Measurements from ENCODE around the gene NTF4. TPM values are rescaled to one million over a fixed set of nuclear protein-coding genes. Genes with fewer than 3 reads are reported as not detected.

NTF4 gene
- total RNA-seq, 1 donor = not detected

DNA sequence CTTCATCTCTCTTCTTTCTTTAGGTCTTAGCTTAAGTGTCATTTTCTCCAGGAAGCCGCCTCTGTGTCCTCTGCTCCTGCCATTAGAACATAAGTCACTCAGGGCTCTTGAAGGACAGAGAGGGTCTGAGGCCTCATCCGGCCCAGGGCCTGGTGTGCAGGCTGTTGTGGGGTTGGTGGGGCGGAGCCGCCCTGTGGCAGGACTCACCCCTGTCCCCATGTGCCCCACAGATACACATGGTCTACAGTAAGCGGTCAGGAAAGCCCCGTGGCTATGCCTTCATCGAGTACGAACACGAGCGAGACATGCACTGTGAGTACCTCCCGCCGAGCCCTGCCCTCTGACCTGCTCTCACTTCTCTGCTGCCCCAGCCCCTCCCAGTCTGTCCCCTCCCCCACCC lies 36.5 kb upstream of the NTF4 start:
- H3K4me3 ChIP-seq (ENCODE audit: insufficient read depth, low read length) = no peak overlapping the region
- H4K20me1 ChIP-seq (ENCODE audit: insufficient read depth, low read length) = peaks cover 47% of the 10 kb centered on the region
- no peaks in the 10 kb centered on the region for H3K4me1 ChIP-seq (ENCODE audit: insufficient read depth, low read length)
- no peak overlapping the region for H2AFZ ChIP-seq (ENCODE audit: low read length)
- peaks cover 56% of the 10 kb centered on the region for H3K79me2 ChIP-seq (ENCODE audit: insufficient read depth, low read length)
- peak; percentile 22 for DNase-seq (ENCODE audit: insufficient read length, low spot score, missing footprints)
- no peak overlapping the region for H3K4me2 ChIP-seq (ENCODE audit: insufficient read depth, low read length)
- H3K36me3 ChIP-seq (ENCODE audit: insufficient read depth, low read length) = peaks cover 79% of the 10 kb centered on the region
- no peaks in the 10 kb centered on the region for H3K9me3 ChIP-seq (ENCODE audit: low read depth, low read length)
- no peak overlapping the region for H3K27ac ChIP-seq (ENCODE audit: low read depth, low read length)
- H3K27me3 ChIP-seq (ENCODE audit: insufficient read depth, low read length) = no peaks in the 10 kb centered on the region
- TF ChIP-seq, protein P1, sequence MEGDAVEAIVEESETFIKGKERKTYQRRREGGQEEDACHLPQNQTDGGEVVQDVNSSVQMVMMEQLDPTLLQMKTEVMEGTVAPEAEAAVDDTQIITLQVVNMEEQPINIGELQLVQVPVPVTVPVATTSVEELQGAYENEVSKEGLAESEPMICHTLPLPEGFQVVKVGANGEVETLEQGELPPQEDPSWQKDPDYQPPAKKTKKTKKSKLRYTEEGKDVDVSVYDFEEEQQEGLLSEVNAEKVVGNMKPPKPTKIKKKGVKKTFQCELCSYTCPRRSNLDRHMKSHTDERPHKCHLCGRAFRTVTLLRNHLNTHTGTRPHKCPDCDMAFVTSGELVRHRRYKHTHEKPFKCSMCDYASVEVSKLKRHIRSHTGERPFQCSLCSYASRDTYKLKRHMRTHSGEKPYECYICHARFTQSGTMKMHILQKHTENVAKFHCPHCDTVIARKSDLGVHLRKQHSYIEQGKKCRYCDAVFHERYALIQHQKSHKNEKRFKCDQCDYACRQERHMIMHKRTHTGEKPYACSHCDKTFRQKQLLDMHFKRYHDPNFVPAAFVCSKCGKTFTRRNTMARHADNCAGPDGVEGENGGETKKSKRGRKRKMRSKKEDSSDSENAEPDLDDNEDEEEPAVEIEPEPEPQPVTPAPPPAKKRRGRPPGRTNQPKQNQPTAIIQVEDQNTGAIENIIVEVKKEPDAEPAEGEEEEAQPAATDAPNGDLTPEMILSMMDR (IDR thresholded peaks at IDR 0.05; ENCODE audit: extremely low read depth, low read depth, low read length) = no peak

DNA sequence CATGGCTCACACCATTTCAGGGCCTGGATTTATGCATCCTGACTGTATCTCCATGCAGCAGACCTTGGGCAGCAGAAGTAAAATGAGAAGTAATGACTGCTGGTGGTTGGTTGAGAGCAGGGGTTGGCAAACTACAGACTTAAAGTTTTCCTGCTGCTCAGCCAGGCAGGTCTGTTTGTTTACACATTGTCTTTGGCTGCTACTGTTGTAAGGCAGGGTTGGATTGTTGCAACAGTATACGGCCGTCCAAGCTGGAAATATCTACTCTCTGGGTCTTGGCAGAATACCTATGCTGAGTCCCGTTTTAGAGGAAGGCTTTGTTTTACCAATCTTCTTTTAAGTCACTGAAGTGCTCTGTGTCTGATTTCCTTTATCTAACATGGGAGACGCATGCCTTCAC lies 34.2 kb upstream of the NTF4 start:
- Histone ChIP-seq H3K79me2 (ENCODE audit: insufficient read depth, low read length) (peaks cover 72% of the 10 kb centered on the region), H3K27me3 (ENCODE audit: insufficient read depth, low read length) (no peaks in the 10 kb centered on the region)
- TF ChIP-seq, protein P1 (IDR thresholded peaks at IDR 0.05; ENCODE audit: extremely low read depth, low read depth, low read length) = no peak

DNA sequence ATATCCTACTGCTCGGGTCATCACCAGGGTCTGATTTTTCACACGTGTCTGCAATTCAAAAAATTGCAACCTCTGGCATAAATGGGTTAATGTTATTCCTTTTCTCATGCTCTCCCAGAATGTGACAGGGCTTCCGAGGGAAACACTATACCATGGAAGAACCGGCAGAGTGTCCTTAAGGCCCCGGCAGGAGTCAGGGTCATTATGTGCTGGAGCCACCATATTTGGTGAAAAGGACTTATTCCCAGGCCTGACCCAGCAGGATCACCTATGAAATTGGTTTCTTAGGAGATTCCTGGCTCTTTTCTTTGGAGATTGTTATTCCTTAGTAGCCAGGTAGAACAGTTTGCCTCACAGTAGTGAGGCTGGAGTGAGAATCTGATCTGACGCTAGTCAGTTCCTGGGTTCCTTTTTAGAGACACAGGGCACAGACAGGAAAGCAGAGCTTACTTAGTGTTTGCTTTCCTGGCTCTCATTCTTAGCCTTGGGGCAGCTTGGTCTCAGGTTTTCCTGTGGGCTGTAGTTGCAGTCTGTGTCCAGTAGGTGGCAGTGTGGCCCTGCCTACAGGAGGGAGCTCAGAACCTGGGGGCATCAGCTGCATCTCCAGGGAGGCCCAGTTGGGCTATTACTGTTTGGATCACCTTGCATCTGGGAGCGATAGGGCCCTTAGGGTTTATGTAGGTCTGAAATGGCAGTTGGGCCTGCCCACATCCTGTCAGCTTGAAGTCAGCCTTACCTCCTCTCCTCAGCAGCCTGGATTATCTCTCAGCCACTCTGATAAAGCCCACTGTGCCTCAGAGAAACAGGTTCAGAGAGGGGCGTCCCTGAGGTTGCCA lies 33.1 kb upstream of the NTF4 start:
- H3K36me3 ChIP-seq (ENCODE audit: insufficient read depth, low read length) = peaks cover 82% of the 10 kb centered on the region
- no peak overlapping the region for H3K4me3 ChIP-seq (ENCODE audit: insufficient read depth, low read length)
- H2AFZ ChIP-seq (ENCODE audit: low read length) = no peak overlapping the region
- peaks cover 77% of the 10 kb centered on the region for H3K79me2 ChIP-seq (ENCODE audit: insufficient read depth, low read length)
- H3K27ac ChIP-seq (ENCODE audit: low read depth, low read length) = no peak overlapping the region
- no peaks in the 10 kb centered on the region for H3K4me1 ChIP-seq (ENCODE audit: insufficient read depth, low read length)
- no peak overlapping the region for H3K4me2 ChIP-seq (ENCODE audit: insufficient read depth, low read length)
- TF ChIP-seq, protein P1 (IDR thresholded peaks at IDR 0.05; ENCODE audit: extremely low read depth, low read depth, low read length) = peak; percentile 98
- no peaks in the 10 kb centered on the region for H3K9me3 ChIP-seq (ENCODE audit: low read depth, low read length)
- no peaks in the 10 kb centered on the region for H3K27me3 ChIP-seq (ENCODE audit: insufficient read depth, low read length)
- peak; percentile 97 for DNase-seq (ENCODE audit: insufficient read length, low spot score, missing footprints)
- peaks cover 60% of the 10 kb centered on the region for H4K20me1 ChIP-seq (ENCODE audit: insufficient read depth, low read length)

More for the DNA sequence above, 34.2 kb upstream of the NTF4 start:
- H3K9me3 ChIP-seq (ENCODE audit: low read depth, low read length) = no peaks in the 10 kb centered on the region
- no peak overlapping the region for H2AFZ ChIP-seq (ENCODE audit: low read length)
- peaks cover 81% of the 10 kb centered on the region for H3K36me3 ChIP-seq (ENCODE audit: insufficient read depth, low read length)
- H3K27ac ChIP-seq (ENCODE audit: low read depth, low read length) = no peak overlapping the region
- peak; percentile 30 for DNase-seq (ENCODE audit: insufficient read length, low spot score, missing footprints)
- no peak overlapping the region for H3K4me3 ChIP-seq (ENCODE audit: insufficient read depth, low read length)
- H4K20me1 ChIP-seq (ENCODE audit: insufficient read depth, low read length) = peaks cover 59% of the 10 kb centered on the region
- H3K4me2 ChIP-seq (ENCODE audit: insufficient read depth, low read length) = no peak overlapping the region
- H3K4me1 ChIP-seq (ENCODE audit: insufficient read depth, low read length) = no peaks in the 10 kb centered on the region

Measured in osteoblast (primary cell).